ENCODE measurements around the gene SUCLA2. TPM values are rescaled to one million over a fixed set of nuclear protein-coding genes. Genes with fewer than 3 reads are reported as not detected.

Gene SUCLA2
- polyA plus RNA-seq, 1 donor (not counting 4 experiments of a cell fraction or from before 2014, with no cell fraction given): 64.3 TPM

- no peaks in the 10 kb centered on the region for H3K27me3 ChIP-seq (ENCODE audit: control insufficient read depth, extremely low read depth, insufficient read depth, low read length)
- no peak overlapping the region for H2AFZ ChIP-seq (ENCODE audit: control insufficient read depth, low read length)
- DNase-seq (ENCODE audit: low read depth, low spot score) (no peak), FAIRE-seq (no peak)
- no peaks in the 10 kb centered on the region for H3K79me2 ChIP-seq (ENCODE audit: control insufficient read depth, insufficient read depth, low read length)
- H3K4me3 ChIP-seq (ENCODE audit: control insufficient read depth in 2 of 3, extremely low read depth in 1 of 3, insufficient read depth in 2 of 3, low read depth in 1 of 3, low read length in 3 of 3): no peak overlapping the region
- no peak for TF ChIP-seq EZH2 (IDR thresholded peaks at IDR 0.05; ENCODE audit: low read length)
- TF ChIP-seq, protein P1, sequence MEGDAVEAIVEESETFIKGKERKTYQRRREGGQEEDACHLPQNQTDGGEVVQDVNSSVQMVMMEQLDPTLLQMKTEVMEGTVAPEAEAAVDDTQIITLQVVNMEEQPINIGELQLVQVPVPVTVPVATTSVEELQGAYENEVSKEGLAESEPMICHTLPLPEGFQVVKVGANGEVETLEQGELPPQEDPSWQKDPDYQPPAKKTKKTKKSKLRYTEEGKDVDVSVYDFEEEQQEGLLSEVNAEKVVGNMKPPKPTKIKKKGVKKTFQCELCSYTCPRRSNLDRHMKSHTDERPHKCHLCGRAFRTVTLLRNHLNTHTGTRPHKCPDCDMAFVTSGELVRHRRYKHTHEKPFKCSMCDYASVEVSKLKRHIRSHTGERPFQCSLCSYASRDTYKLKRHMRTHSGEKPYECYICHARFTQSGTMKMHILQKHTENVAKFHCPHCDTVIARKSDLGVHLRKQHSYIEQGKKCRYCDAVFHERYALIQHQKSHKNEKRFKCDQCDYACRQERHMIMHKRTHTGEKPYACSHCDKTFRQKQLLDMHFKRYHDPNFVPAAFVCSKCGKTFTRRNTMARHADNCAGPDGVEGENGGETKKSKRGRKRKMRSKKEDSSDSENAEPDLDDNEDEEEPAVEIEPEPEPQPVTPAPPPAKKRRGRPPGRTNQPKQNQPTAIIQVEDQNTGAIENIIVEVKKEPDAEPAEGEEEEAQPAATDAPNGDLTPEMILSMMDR (optimal IDR thresholded peaks at IDR 0.05 in 1 of 3, IDR thresholded peaks at IDR 0.05 in 1 of 3, conservative IDR thresholded peaks at IDR 0.05 in 1 of 3; ENCODE audit: extremely low read depth in 1 of 3, insufficient read depth in 2 of 3, low read length in 3 of 3): no peak
- no peak overlapping the region for H3K9ac ChIP-seq (ENCODE audit: control insufficient read depth, extremely low read depth, insufficient read depth, low read length)
- H3K36me3 ChIP-seq (ENCODE audit: control insufficient read depth in 2 of 2, extremely low read depth in 1 of 2, insufficient read depth in 2 of 2, low read length in 2 of 2): no peaks in the 10 kb centered on the region
- no peak overlapping the region for H3K4me2 ChIP-seq (ENCODE audit: control insufficient read depth, extremely low read depth, insufficient read depth, low read depth, low read length)
- H3K9me1 ChIP-seq (ENCODE audit: control insufficient read depth, extremely low read depth, insufficient read depth, low read length): no peaks in the 10 kb centered on the region
- no peaks in the 10 kb centered on the region for H3K9me3 ChIP-seq (ENCODE audit: control insufficient read depth, low read depth, low read length)
- no peak overlapping the region for H3K27ac ChIP-seq (ENCODE audit: control insufficient read depth, insufficient read depth, low read length)
- no peaks in the 10 kb centered on the region for H3K4me1 ChIP-seq (ENCODE audit: control insufficient read depth, extremely low read depth, insufficient read depth, low read length)
- no peaks in the 10 kb centered on the region for H4K20me1 ChIP-seq (ENCODE audit: control insufficient read depth, extremely low read depth, insufficient read depth, low read length)
- dilution Hi-C loops (cut with MboI; ENCODE audit: extremely low pct_ligation_motif_present, low sequenced_read_pairs): no loop called here
Observed at GRCh38 chr13:47983070-47983469, 18.0 kb downstream of the SUCLA2 start.

- Histone ChIP-seq H3K27ac (ENCODE audit: control insufficient read depth, insufficient read depth, low read length) (no peak overlapping the region), H3K4me2 (ENCODE audit: control insufficient read depth, extremely low read depth, insufficient read depth, low read depth, low read length) (no peak overlapping the region), H3K4me1 (ENCODE audit: control insufficient read depth, extremely low read depth, insufficient read depth, low read length) (no peaks in the 10 kb centered on the region), H3K4me3 (ENCODE audit: control insufficient read depth in 2 of 3, extremely low read depth in 1 of 3, insufficient read depth in 2 of 3, low read depth in 1 of 3, low read length in 3 of 3) (no peak overlapping the region), H2AFZ (ENCODE audit: control insufficient read depth, low read length) (no peak overlapping the region), H3K9ac (ENCODE audit: control insufficient read depth, extremely low read depth, insufficient read depth, low read length) (no peak overlapping the region), H3K36me3 (ENCODE audit: control insufficient read depth in 2 of 2, extremely low read depth in 1 of 2, insufficient read depth in 2 of 2, low read length in 2 of 2) (peaks cover 2 to 5% of the 10 kb centered on the region in 2 experiments), H3K27me3 (ENCODE audit: control insufficient read depth, extremely low read depth, insufficient read depth, low read length) (no peaks in the 10 kb centered on the region), H3K79me2 (ENCODE audit: control insufficient read depth, insufficient read depth, low read length) (peaks cover 9% of the 10 kb centered on the region), H3K9me1 (ENCODE audit: control insufficient read depth, extremely low read depth, insufficient read depth, low read length) (no peaks in the 10 kb centered on the region), H4K20me1 (ENCODE audit: control insufficient read depth, extremely low read depth, insufficient read depth, low read length) (no peaks in the 10 kb centered on the region), H3K9me3 (ENCODE audit: control insufficient read depth, low read depth, low read length) (no peaks in the 10 kb centered on the region)
- TF ChIP-seq, protein P1 (optimal IDR thresholded peaks at IDR 0.05 in 1 of 3, IDR thresholded peaks at IDR 0.05 in 1 of 3, conservative IDR thresholded peaks at IDR 0.05 in 1 of 3; ENCODE audit: extremely low read depth in 1 of 3, insufficient read depth in 2 of 3, low read length in 3 of 3): no peak
- TF ChIP-seq EZH2 (IDR thresholded peaks at IDR 0.05; ENCODE audit: low read length): no peak
- FAIRE-seq (peak; percentile 62), DNase-seq (ENCODE audit: low read depth, low spot score) (no peak)
- dilution Hi-C loops (cut with MboI; ENCODE audit: extremely low pct_ligation_motif_present, low sequenced_read_pairs): no loop called here
Observed at GRCh38 chr13:47976325-47976724, 24.7 kb downstream of the SUCLA2 start.

Data from keratinocyte (primary cell).